GM11168 (cell line): ENCODE results near the gene SUFU.

Source experiments
- in situ Hi-C: fragments of 300-500 bp; cut with MboI; formaldehyde crosslinking; loops from one replicate; pipeline ENCODE4 v1.12.0; 2022; ENCODE audit warnings: low sequenced_read_pairs; ENCODE audit not compliant: unreplicated experiment

The SUFU gene

GRCh38 chr10:102585026-102585425, 81.3 kb downstream of the SUFU start:
- in situ Hi-C loops = loop anchor here (5.0 kb wide), 1 partner anchor 88 kb away; no protein-coding TSS in a partner anchor

- in situ Hi-C loops = loop anchor here (5.0 kb wide), 1 partner anchor 90 kb away; no protein-coding TSS in a partner anchor
These were observed 83.1 kb downstream of the SUFU start for GRCh38 chr10:102586858-102587257.

GRCh38 chr10:102588875-102589274, 85.1 kb downstream of the SUFU start:
- in situ Hi-C loops = loop anchor here (5.0 kb wide), 1 partner anchor 92 kb away; no protein-coding TSS in a partner anchor

GRCh38 chr10:102593074-102593803, 89.5 kb downstream of the SUFU start:
- in situ Hi-C loops = no loop called here

GRCh38 chr10:102593804-102594079, 90.0 kb downstream of the SUFU start:
- in situ Hi-C loops = no loop called here

- in situ Hi-C loops = no loop called here
These were observed 91.5 kb downstream of the SUFU start for GRCh38 chr10:102595293-102595692.

- in situ Hi-C loops = no loop called here
These were observed 92.1 kb downstream of the SUFU start for GRCh38 chr10:102595897-102596296.

GRCh38 chr10:102596506-102596971, 92.8 kb downstream of the SUFU start:
- in situ Hi-C loops = no loop called here

GRCh38 chr10:102597131-102597991, 93.6 kb downstream of the SUFU start:
- in situ Hi-C loops = no loop called here

GRCh38 chr10:102598243-102598642, 94.5 kb downstream of the SUFU start:
- in situ Hi-C loops = no loop called here

- in situ Hi-C loops = no loop called here
These were observed 96.0 kb downstream of the SUFU start for GRCh38 chr10:102599565-102600327.

- in situ Hi-C loops = no loop called here
These were observed 97.0 kb downstream of the SUFU start for GRCh38 chr10:102600816-102601215.

GRCh38 chr10:102601639-102602038, 97.9 kb downstream of the SUFU start:
- in situ Hi-C loops = no loop called here

- in situ Hi-C loops = no loop called here
These were observed 98.7 kb downstream of the SUFU start for GRCh38 chr10:102602272-102603045.

GRCh38 chr10:102603946-102604345, 100.2 kb downstream of the SUFU start:
- in situ Hi-C loops = no loop called here

GRCh38 chr10:102604439-102604841, 100.7 kb downstream of the SUFU start:
- in situ Hi-C loops = no loop called here

- in situ Hi-C loops = no loop called here
These were observed 101.9 kb downstream of the SUFU start for GRCh38 chr10:102605712-102606111.

GRCh38 chr10:102608487-102608886, 104.7 kb downstream of the SUFU start:
- in situ Hi-C loops = no loop called here

GRCh38 chr10:102610441-102610887, 106.7 kb downstream of the SUFU start:
- in situ Hi-C loops = no loop called here
